Measurements from ENCODE around the gene SPRY1.

GRCh38 chr4:123362103-123362502, 34.5 kb upstream of the SPRY1 start:
- no peak for TF ChIP-seq YY1 (IDR thresholded peaks at IDR 0.05; ENCODE audit: insufficient read depth, insufficient read length)
- no peak for TF ChIP-seq ZNF274 (IDR thresholded peaks at IDR 0.05; ENCODE audit: low read depth, low read length)

Measured in NT2/D1 (cell line).